Keratinocyte (primary cell): Measurements from ENCODE around the gene SCN9A.

ENCODE experiments used
- CTCF ChIP-seq, 3 experiments: IDR thresholded peaks in 1 of 3; conservative IDR thresholded peaks in 1 of 3; optimal IDR thresholded peaks in 1 of 3; 2 replicates in 2 of 3; 3 replicates in 1 of 3; pipeline versions ENCODE3 to v1.5.1; 2011; ENCODE audit warnings: low read length in 3 of 3, mild to moderate bottlenecking in 3 of 3, moderate library complexity in 2 of 3, control low read depth in 1 of 3, inconsistent platforms in 1 of 3; ENCODE audit not compliant: insufficient read depth in 2 of 3; ENCODE audit errors: extremely low read depth in 1 of 3
- EZH2 ChIP-seq: IDR thresholded peaks from one replicate; pipeline ENCODE4 v1.6.1; 2012; ENCODE audit warnings: inconsistent platforms, mild to moderate bottlenecking, low read length, moderate library complexity

GRCh38 chr2:166331468-166331867 is 44.3 kb downstream of the SCN9A start:
- TF ChIP-seq CTCF (optimal IDR thresholded peaks at IDR 0.05 in 1 of 3, IDR thresholded peaks at IDR 0.05 in 1 of 3, conservative IDR thresholded peaks at IDR 0.05 in 1 of 3; ENCODE audit: extremely low read depth in 1 of 3, insufficient read depth in 2 of 3, low read length in 3 of 3) (no peak), EZH2 (no peak)
